ENCODE results near the gene FCSK.

GRCh38 chr16:70494202-70494770 is 39.9 kb downstream of the FCSK start:
- TF ChIP-seq CTCF (IDR thresholded peaks at IDR 0.05 in 4 of 5, conservative IDR thresholded peaks at IDR 0.05 in 1 of 5) (no peak), POLR2A (IDR thresholded peaks at IDR 0.05) (no peak)
